RWPE2 (cell line): ENCODE measurements around the gene ENAH.

Experiments used
- ATAC-seq: fragments of 200-7000 bp; cut with Tn5 transposase; 3 replicates; pipeline ENCODE4 v1.9.1; 2021; ENCODE audit warnings: low read depth
- DNase-seq: peaks from one replicate; pipeline ENCODE4 v3.0.0-alpha.2; 2020; ENCODE audit warnings: low spot score
- H3K27ac ChIP-seq: fragments of 450-650 bp; 2 replicates; pipeline ENCODE4 v1.5.1; 2017; ENCODE audit warnings: mild to moderate bottlenecking; ENCODE audit not compliant: poor library complexity, severe bottlenecking
- H3K27me3 ChIP-seq: fragments of 250-450 bp; sonication (Bioruptor Pico); 2 replicates; pipeline ENCODE4 v1.5.1; 2021; ENCODE audit warnings: mild to moderate bottlenecking, moderate library complexity; ENCODE audit not compliant: insufficient read depth, poor library complexity, severe bottlenecking
- H3K36me3 ChIP-seq: fragments of 250-450 bp; sonication (Bioruptor Pico); 2 replicates; pipeline ENCODE4 v1.5.1; 2020; ENCODE audit warnings: low read depth, mild to moderate bottlenecking, moderate library complexity
- H3K4me1 ChIP-seq: fragments of 250-450 bp; sonication (Bioruptor Pico); 2 replicates; pipeline ENCODE4 v1.5.1; 2021; ENCODE audit warnings: mild to moderate bottlenecking, moderate library complexity; ENCODE audit not compliant: insufficient read depth, poor library complexity, severe bottlenecking
- H3K4me3 ChIP-seq: fragments of 250-450 bp; sonication (Bioruptor Pico); 2 replicates; pipeline ENCODE4 v1.5.1; 2021; ENCODE audit warnings: mild to moderate bottlenecking, moderate library complexity; ENCODE audit not compliant: severe bottlenecking
- H3K9me3 ChIP-seq: fragments of 250-450 bp; sonication (Bioruptor Pico); 2 replicates; pipeline ENCODE4 v1.5.1; 2021; ENCODE audit warnings: mild to moderate bottlenecking, moderate library complexity; ENCODE audit not compliant: severe bottlenecking
- CTCF ChIP-seq: fragments of 450-650 bp; IDR thresholded peaks from one replicate; pipeline ENCODE4 v1.5.1; 2017; ENCODE audit warnings: mild to moderate bottlenecking, moderate library complexity; ENCODE audit not compliant: poor library complexity, severe bottlenecking

ENAH gene

DNA sequence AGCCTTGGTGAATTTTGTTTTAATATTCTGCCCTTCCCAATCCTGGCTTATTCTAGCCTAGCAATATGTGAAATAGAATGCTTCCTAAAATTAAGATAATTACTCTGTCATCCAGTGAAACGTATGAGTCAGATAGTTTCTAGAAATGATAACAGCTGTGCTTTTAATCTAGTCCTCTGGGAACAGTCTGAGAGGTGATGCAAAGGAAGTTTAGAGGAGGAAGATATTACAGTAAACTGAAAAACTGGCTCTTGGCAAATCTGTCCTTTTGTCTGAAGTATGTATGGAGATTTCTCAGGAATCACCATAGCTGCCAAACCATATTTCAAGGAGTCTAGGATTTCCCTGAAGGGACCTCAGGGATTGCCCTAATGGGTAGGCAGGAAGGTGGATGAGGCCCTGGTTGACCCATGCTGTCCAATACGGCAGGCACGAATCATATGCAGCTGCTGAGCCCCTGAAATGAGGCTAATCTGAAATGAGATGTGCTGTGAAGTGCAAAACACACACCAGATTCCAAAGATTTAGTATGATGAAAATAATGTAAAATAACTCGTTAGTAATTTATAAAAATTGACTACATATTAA lies 154.3 kb downstream of the ENAH start:
- peaks cover 17% of the 10 kb centered on the region for H3K36me3 ChIP-seq
- H3K4me3 ChIP-seq: no peak overlapping the region
- ATAC-seq: no peak

GRCh38 chr1:225494789-225495359 lies 158.0 kb downstream of the ENAH start:
- no peak for ATAC-seq
- Histone ChIP-seq H3K4me1 (no peaks in the 10 kb centered on the region), H3K27ac (no peak overlapping the region), H3K4me3 (no peak overlapping the region), H3K36me3 (peaks cover 17% of the 10 kb centered on the region), H3K27me3 (no peaks in the 10 kb centered on the region), H3K9me3 (no peaks in the 10 kb centered on the region)
- TF ChIP-seq CTCF: no peak
- DNase-seq: no peak

More for the DNA sequence above, 154.3 kb downstream of the ENAH start:
- no peaks in the 10 kb centered on the region for H3K9me3 ChIP-seq
- DNase-seq: no peak
- no peaks in the 10 kb centered on the region for H3K27me3 ChIP-seq
- H3K27ac ChIP-seq: no peak overlapping the region
- no peaks in the 10 kb centered on the region for H3K4me1 ChIP-seq
- no peak for TF ChIP-seq CTCF

- Histone ChIP-seq H3K4me3 (no peak overlapping the region), H3K27ac (no peak overlapping the region), H3K27me3 (no peaks in the 10 kb centered on the region), H3K4me1 (no peaks in the 10 kb centered on the region), H3K9me3 (no peaks in the 10 kb centered on the region), H3K36me3 (peaks cover 17% of the 10 kb centered on the region)
- ATAC-seq (no peak), DNase-seq (no peak)
- no peak for TF ChIP-seq CTCF
These were observed 159.2 kb downstream of the ENAH start for GRCh38 chr1:225493591-225494246.

- TF ChIP-seq CTCF: no peak
- no peak overlapping the region for H3K27ac ChIP-seq
- no peaks in the 10 kb centered on the region for H3K36me3 ChIP-seq
- H3K27me3 ChIP-seq: no peaks in the 10 kb centered on the region
- no peak for ATAC-seq
- DNase-seq: no peak
- no peaks in the 10 kb centered on the region for H3K4me1 ChIP-seq
- H3K4me3 ChIP-seq: no peak overlapping the region
- no peaks in the 10 kb centered on the region for H3K9me3 ChIP-seq
These were observed 164.2 kb downstream of the ENAH start for GRCh38 chr1:225488676-225489075.

- no peak for DNase-seq
- H3K4me3 ChIP-seq: no peak overlapping the region
- no peaks in the 10 kb centered on the region for H3K9me3 ChIP-seq
- TF ChIP-seq CTCF: no peak
- no peaks in the 10 kb centered on the region for H3K36me3 ChIP-seq
- no peak overlapping the region for H3K27ac ChIP-seq
- ATAC-seq: no peak
- H3K27me3 ChIP-seq: no peaks in the 10 kb centered on the region
- no peaks in the 10 kb centered on the region for H3K4me1 ChIP-seq
These were observed 166.1 kb downstream of the ENAH start for GRCh38 chr1:225486856-225487255.
